DMS 273 treated with DMSO at 0.1 percent for 48 hours (cell line): ENCODE data around the gene INSYN2B.

ENCODE experiments used
- DNase-seq: peaks from one replicate; lab custom pipeline; 2025; lab: John Stamatoyannopoulos, UW

Gene INSYN2B

DNA sequence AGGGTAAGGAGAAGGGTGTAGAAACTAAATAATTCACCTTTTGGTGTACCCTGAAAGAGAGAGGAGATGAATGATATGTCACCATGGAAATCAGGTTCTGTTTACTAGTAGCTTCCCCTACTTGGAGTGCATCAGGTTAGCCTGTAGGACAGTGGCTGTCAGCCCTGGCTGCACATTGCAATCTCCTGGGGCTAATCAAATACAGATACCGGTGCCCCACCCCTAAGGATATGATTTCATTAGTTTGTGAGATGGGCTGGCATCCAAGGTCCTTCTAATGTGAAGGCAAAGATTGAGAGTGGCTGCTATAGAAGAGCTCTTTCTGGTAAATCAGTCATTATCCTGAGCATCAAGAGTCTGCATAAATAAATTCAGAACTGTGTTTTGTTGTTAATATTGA lies 47.2 kb downstream of the INSYN2B start:
- no peak for DNase-seq

DNA sequence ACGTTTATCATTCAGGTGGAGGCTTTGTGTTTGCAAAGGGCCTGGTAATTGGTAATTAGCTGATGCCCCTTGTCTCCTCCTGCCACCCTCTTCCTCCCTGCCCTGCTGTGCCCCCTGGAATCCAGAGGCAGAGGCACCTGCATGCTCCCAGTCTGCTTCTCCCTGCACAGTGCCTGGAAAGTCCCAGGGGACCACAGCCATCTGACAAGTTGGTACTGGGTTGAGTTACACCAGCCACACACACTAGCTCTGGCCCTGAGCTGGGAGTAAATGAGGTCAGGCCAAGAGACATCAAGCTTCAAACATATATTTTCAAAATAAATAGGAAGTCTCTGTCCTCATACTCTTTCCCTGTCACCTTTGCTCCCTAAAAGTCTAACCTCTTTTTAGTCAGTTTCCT lies 56.3 kb downstream of the INSYN2B start:
- DNase-seq, result no peak

DNA sequence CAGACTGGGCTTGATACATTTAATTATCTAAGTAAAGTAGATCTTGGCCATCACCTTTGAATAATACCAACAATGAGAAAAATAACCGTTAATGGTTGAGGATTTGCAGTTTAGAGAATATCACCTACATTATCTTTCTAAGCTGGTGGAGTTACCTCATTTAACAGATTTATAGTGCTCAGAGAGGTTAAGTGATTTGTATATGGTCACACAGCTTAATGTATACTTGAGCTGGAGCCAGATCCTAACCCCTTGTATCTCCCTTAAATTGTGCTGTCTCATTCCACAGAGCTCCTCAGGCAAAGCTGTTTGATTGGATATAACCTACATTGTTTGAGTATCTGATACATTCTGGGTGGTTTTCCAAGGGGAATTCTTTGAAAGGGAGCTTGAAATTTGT lies 57.8 kb downstream of the INSYN2B start:
- no peak for DNase-seq

DNA sequence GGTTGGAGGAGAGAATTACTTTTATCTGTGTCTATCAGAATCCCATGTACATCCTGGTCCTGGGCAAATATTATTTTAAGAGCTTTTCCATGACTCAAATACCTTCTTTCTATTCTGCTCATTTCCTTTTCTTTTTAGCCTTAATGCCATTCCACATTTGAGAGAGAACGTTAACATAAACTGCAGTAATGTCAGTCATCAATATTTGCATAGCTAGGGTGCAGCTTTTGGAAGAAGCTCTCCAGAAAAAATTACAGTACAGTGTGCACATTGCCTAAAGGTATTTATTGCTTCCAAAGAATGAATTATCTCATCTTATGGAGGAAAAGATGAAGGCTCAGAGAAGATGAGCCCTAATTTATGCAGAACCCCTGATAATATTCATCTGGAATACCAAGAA lies 58.3 kb downstream of the INSYN2B start:
- DNase-seq, result no peak

DNA sequence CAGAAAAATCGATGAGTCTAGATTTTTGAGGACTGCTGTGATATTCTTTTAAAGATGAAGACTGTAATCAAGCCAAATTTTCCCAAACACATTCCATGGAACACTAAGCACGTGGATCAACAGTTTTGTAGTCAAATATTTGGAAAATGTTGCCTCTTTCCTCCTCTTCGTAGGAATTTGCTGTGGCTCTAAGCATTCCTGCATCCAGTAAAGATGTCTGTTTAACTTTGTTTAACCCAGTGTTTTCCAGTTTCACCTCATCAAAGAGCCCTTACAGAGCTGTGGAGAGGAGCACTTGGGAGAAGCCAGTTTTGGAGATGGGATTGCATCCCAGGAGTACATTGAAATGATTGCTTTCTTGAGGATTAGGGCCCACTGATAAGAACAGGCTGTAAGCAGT lies 58.9 kb downstream of the INSYN2B start:
- no peak for DNase-seq

DNA sequence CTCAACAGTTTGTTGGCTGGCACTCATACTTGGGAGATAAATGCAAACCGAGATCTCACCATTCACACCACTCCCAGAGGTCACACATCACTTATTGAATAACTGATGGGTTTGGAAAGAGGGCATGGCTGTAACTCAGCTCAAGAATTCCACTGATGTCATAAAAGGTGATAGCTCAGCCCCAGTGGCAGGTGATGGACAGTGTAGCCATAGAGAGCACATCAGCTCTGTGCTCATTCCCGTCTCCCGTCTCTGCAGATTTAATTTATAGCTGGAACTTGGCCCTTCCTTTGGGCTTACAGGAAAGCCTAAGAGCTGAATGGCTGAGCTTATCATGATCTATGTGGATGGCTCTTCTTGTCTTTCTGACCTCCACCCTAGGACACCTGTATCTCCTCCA lies 59.8 kb downstream of the INSYN2B start:
- no peak for DNase-seq

DNA sequence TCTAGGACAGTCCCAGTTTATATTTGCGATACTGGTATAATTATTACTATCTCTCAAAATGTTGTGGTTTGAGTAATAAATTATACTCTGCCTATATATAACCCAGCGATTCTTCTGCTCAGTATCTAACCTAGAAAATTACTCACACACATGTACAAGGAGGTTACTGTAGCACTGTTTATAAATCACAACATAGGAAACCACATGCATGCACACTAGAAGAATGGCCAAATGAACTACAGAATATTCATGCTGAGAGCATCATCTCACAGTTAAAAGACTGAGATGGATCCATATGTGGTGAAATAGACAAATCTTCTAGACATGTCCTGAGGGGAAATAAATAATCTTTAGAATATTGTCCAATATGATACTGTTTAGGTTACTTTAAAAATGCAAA lies 62.1 kb downstream of the INSYN2B start:
- DNase-seq, result no peak

DNA sequence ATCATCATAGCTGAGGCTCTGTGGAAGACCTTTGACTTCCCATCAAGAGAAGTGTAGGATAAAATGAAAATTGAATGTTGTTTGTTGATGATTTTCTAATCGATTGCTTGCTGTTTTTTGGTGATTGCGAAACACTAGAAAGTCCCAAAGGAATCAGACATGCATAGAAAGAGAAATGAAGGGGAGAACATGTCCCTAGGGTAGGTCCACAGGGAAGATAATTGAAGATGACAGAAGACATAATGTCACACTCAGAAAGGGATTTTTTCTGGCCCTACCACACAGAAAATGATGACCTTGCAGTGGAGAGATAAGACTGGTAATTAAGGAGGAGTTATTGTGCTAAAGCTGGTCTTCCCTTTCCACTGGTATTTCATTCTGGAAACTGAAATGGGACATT lies 62.8 kb downstream of the INSYN2B start:
- no peak for DNase-seq

DNA sequence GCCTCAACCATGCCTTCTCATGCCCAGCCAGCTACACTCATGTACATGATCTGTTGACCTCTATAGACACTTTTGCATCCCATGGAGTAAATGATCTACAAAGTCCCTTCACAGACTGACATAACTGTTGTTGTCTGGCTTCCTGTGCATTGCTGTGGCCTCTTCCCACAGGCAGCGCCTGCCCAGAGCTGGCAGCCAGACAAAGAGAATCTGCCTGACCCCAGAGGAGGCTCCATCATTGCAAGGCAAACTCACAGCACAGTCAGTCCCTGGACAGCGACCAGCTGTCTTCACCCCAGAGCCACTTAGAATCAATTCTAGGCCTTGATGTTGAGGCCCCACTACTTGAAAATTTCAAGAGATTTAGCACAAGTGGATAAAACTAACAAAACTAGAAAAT lies 65.5 kb downstream of the INSYN2B start:
- no peak for DNase-seq

DNA sequence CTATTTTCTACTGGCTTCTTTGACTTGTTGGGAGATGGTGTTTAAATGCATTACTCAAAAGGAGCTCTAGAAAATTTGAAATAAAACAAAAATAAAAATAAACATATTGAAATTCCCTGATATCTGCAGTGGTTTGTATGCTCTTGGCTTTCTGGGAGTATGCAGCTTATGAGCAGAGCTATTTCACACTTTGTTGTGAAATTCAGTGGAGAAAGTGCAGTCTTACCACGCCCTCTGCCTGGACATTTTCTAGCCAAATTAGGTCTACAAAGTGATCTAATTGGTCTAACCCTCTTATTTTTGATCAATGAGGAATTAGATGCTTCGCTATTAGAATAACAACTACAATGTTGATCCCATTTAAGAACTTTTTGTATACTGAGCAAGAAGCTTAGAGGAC lies 66.8 kb downstream of the INSYN2B start:
- no peak for DNase-seq

DNA sequence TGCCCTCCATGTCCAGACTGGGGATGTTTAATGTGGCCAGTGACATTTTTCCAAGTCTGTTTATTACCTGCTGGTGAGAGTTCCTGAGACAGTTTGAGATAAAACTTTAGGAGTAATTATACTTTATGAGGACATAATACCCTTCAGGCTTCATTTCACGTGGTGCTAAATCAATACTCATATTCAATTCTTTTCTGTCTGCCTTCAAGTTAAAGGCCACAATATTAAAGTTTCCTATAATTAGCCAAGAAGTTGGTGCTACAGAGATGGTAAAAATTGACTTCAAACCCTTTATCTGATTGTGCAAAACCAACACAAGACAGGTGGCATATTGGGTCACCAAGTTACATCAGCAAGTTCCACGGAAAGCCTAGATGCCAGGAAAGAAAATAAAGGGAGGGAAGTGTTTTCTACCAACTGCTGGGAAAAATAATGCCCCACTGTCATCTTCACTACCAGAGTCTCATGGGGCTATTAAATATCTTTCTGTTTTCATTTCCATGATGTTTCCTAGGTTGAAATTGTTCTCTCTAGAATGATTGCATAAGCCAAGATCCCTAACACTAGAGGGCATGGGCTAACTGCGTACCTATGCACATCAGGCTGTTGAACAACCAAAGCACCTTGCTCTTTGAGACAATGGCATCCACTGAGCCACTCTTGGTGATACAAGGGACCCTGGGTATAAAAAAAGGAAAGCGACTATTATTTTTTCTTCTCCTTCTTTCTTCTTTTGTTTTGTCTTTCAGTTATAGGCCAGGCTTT lies 68.7 kb downstream of the INSYN2B start:
- DNase-seq, result no peak

DNA sequence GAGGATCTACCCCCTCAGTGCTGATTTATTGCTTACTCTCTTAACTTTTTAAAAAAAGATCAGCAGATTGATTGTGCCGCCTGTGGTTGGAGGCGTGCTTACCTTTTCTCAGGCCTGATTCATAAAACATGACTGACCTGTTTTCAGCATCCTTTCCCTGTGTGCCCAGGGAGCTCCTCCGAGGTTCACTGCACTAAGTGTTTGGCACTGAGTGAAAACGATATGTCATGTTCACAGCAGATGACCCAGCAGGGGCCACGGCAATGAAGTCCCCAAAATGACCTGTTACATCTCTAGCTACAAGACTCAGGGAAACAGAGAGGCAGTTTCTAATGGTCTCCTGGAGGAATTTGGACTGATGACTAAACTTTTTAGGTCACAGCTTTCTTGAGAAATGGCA lies 69.9 kb downstream of the INSYN2B start:
- no peak for DNase-seq

DNA sequence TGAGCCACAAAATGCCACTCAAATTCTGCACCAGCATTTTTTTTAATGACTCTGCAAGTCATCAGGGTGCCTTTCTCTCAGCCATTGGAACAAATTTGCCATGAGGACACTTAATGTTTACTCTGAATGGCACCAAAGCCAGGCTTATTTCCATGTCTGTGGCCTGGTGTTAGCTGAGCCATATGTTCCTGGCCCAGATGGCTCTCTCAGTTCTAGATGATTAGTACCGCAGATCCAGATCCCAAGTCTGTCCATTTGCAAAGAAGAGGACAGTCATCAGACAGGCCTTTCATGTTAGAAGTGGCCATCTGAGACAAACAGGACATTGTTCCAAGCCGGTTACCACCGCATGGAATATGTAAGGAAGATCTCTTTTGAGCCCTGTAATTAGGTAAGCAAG lies 70.3 kb downstream of the INSYN2B start:
- DNase-seq, result no peak

DNA sequence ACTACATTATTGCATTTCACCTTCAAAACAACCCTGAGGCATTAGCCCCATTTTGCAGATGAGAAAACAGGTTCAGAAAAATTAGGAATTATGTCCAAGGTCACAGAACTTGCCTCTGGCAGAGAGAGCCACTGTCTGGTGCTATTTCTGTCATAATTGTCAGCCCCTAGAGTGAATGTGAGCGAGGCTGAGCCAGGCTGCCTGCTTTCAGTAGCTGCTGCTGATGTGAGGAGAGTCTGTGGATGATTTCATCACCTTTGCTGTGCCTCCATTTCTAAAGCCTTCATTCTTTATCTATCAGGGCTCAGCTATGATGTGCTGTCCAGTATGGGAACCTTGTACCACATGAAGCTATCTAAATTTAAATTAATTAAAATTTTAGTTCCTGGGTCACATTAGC lies 71.4 kb downstream of the INSYN2B start:
- no peak for DNase-seq

DNA sequence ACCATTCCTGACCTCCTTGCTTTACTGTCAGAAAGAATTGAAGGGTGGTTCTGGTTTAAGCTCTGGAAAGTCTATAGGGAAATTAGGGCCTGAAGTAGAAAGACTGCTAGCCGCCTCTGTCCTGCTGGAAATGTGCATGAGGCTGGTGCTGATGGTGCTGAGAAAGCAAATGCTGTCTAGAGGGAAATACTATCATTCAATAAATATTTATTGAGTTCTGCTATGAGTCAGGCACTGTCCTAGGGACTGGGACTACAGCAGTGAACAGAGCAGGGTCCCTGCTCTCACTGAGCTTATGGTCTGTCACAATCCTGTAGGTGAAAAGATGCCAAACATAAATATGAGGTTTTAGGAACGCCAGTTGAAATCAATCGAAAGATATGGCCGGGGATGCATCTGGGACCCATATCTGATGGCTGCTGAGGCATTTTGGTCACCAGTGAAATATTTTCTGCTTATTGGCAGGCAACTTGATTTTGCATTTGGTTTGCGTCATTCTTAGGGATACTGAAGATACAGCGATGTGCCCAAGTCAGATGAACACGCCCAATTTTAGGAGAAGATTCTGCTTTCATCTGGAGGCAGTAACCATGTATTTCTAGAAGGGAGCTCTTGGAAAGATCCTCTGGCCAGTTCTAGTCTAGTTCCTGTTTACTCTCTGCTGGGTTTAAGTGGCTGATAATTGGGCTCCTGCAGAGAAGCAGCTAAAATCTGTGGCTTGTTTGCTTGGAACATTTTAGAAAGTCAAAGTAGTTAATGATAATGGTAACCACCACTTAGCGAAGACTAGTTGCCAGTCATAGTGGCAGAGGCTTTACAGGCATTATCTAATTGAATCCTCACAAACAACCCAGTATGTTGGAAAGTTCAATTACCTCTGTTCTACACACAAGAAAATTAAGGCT lies 73.3 kb downstream of the INSYN2B start:
- no peak for DNase-seq

DNA sequence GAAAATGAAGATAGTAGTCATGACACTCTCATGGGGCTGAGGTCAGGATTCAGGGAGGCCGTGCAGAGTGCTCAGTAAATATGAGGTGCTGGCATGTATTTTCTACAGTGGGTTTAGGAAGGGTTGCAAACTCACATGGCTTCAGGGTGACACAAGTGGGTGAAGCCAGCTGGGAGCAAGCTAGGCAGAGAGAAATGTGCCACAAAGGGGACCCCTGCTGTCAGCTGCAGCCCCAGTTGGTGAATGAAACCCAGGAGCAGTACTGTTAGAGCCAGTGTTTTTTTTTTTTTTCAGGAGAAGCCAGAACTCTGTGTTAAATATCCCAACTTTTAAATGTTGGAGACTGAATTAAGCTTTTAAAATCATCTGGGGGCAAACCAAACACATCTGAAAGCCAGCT lies 75.3 kb downstream of the INSYN2B start:
- DNase-seq, result no peak

DNA sequence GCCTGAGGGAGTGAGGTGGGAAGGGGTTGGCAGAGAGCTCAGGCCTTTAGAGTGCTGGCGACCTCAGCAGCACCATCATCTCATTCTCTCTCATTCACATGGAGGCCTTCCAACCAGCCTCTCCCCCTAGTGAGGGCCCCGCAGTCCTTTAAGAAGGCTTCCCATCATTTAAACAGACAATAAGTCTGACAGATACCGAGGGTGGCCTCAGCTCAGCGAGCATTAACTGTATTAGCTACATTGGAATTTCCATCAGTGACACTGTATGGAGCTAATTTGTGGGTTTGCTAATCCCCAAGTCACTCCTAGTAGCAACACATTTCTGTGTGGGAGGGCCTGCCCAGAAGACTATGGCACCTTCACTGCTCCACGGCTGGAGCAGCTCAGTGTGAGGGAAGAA lies 75.8 kb downstream of the INSYN2B start:
- no peak for DNase-seq

DNA sequence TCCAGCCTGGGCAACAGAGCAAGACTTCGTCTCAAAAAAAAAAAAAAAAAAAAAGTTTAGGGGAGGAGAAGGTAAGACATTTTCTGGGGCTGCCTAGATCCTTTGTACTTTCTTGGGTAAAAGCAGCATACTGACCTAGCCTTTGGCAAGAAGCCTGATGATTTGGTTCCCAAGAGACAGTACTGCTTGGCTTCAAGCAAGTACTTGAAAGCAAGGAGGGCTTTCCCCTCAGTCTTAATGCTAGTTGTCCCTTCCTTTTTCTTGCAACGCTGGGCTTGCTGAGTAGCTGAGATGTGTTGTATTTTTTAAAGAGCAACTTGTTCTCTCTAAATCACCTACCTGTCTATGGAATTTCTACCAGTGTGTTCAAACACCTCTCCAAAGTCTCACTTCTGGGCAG lies 76.2 kb downstream of the INSYN2B start:
- no peak for DNase-seq

DNA sequence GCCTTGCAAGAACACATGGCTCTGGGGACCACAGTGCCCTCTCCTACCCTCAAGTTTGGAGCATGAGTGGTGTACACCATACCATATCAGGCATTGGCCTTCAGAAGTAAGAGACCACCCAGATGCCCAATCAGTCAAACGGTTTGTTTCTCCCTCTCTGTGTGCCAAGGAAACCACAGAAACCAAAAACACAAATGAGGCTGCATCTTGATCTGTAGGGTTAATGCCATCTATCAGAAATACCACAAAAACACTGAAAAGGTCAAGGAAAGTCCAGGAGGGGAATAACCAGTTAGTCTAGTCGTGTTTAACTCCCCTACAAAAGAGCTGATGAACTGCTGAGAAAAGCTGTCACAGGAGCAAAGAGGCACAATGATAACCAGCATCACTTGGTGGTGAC lies 78.4 kb downstream of the INSYN2B start:
- DNase-seq, result no peak

DNA sequence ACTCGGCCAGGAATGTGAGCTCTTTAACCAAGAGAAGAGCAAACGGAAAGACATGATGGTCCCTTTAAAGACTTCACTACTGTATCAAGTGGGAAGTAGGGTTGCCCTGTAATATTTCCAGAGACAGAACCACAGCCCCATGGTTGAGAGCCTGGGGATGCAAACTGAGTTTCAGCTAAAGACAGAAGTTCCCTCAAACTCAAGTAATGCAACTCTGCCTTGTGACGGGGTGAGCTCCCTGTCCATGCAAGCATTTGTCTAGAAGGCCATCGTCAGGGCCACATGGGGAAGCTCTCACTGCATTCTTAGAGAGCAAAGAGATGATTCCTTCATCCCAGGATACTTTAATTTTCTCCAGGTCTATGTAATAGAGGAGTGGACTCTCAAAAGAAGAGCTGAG lies 82.8 kb downstream of the INSYN2B start:
- no peak for DNase-seq

DNA sequence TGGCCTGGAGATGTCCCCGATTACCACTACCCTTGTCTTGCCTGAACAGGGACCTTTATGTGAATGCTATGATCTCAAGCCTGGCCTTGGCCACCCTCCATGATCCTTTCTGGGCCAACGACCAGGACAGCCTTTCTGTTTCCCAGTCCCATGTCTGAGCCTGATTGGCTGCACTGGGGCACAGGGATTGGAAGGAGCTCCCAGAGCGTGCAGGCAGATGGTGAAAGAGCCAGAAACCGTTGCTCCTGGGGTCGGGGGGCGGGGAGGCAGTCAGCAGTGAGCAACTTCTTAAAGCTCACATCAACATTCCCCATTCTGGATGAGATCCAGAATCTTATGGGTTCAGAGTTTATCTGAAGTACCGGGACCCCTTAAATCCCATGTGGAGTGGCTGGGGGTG lies 84.4 kb downstream of the INSYN2B start:
- no peak for DNase-seq

DNA sequence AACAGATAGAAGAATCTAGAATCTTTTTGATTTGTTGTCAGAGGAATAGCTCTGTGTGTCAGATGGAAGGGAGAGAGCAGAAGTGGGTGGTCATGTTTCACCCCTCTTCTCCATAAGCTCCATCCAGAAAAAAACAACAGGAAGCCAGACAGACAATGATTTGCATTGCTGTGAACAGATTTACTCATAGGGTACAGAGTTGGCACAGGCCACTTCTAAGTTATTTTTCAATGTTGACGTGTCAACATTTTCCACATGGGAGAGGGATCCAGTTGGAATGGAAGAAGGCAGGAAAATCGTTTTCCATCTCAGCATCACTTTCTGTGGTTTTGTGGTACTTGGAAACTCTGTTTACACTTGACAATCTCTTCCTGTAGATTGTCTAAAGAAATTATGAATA lies 86.7 kb downstream of the INSYN2B start:
- no peak for DNase-seq

DNA sequence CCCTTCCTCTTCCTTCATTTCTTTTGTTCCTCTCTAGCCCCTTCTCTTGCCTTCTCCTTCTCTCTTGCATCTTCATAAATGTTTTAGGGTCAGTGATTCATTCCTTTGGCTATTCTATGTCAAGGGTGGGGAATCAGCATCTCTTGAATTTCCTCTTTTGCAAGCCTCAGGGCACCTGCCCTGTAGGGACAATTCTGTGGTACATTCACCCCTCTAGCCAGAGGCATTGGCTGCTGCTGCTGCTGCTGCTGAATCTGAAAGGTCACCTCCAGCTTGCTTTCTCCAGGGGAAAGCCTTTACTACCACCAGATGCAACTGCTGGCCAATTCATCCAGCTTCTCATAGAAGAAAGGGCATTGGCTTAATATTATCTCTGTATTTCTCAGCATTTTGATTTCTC lies 87.3 kb downstream of the INSYN2B start:
- DNase-seq, result no peak

DNA sequence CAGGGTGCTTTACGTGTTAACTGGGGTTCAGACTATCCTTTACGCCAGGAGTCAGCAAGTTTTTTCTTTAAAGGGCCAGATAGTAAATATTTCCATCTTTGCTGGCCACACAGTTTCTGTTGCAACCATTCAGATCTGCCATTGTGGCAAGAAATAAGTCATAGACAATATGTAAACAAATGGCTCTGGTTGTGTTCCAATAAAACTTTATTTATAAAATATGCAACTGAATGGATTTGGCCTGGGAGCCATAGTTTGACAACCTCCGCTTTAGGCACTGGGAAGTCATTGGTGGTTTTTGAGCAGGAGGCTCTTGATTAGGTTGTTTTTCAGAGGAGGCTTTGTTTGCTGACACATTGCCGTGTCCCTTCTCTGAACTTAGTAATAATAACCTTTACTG lies 90.7 kb downstream of the INSYN2B start:
- DNase-seq, result no peak
